ENCODE results near the gene JMJD4. TPM values are rescaled to one million over a fixed set of nuclear protein-coding genes. Genes with fewer than 3 reads are reported as not detected.

JMJD4 gene
- total and polyA plus RNA-seq, 2 of the 8 experiments (the other 6 are each of a cell fraction or from before 2014, with no cell fraction given): 13.2 to 23.3 TPM

DNA sequence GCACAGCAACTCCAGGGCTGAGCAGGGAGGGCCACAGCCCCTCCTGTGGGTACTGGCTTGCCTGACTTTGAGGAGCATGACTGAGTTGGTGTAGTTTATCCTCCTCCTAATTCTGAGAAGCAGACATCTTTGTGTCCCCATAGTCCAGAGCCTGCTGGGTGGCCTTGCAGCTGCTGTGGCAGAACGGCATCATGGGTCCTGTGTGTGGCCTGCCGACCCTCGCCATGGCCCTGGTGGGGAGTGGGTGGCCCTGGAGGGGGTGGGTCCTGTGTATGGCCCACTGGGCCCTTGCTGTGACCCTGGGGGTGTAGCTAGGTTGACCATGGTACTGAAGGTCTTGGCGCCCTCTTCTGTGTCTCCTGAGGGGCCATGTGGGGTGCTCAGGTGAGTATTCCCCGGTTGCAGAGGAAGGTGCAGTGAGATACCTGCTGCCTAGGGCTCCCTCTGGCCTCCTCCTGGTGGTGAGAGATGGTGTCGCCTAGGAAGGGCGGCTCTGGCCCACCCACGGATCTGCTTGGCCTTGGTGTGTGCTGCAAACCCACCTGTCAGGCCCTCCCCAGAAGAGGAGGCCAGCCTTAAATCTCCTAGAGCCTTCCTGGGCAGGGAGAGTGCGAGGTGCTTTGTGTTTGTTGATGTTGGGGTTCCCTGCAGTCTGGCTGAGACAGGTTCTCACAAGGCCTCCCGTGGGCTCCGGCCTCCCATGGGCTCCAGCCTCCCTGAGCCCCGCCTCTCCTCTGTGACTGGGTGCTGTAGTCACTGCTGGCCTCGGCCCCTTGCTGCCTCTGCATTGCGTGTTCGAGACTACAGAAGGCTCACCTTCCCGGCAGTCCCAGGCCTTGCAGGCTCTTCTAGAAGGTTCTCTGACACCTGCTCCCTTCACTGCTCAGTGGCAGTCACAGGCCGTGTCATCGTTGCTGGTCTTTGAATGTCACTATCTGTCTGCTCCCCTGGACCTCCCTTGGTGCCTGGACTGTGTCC is 7.9 kb upstream of the JMJD4 start:
- no peaks in the 10 kb centered on the region for H3K27me3 ChIP-seq (replicated peaks in 1 of 4; ENCODE audit: control insufficient read depth in 3 of 4, extremely low read depth in 1 of 4, insufficient read depth in 3 of 4, low read length in 3 of 4)
- H3K9me3 ChIP-seq (ENCODE audit: insufficient read depth in 2 of 2, low read depth in 1 of 2, low read length in 1 of 2): no peaks in the 10 kb centered on the region
- no peak overlapping the region for H3K14ac ChIP-seq (ENCODE audit: insufficient read length)
- no peak overlapping the region for H3K18ac ChIP-seq (ENCODE audit: extremely low read depth, low read length)
- H4K91ac ChIP-seq (replicated peaks; ENCODE audit: insufficient read length, low read length): no peak overlapping the region
- no peak overlapping the region for H2AK5ac ChIP-seq (ENCODE audit: low read depth, low read length)
- no peak overlapping the region for H2BK120ac ChIP-seq (replicated peaks; ENCODE audit: low read depth, low read length)
- H2BK5ac ChIP-seq (ENCODE audit: low read depth, low read length): no peak overlapping the region; the same call in 1 of the 2 replicates
- no peak overlapping the region for H2AFZ ChIP-seq (ENCODE audit: low read length)
- 94% methylated on average over 17 of the region's 18 CpGs; no CpG with 5 or more reads in 1 of the 2 experiments for WGBS, 2 experiments (ENCODE audit: extremely low coverage in 1 of 2, insufficient coverage in 1 of 2, insufficient read length in 1 of 2, insufficient replicate concordance in 2 of 2, low coverage in 1 of 2, low lambda C conversion rate in 2 of 2, missing lambda C conversion rate in 1 of 2)
- peaks cover 40% of the 10 kb centered on the region for H3K79me1 ChIP-seq (ENCODE audit: low read depth, low read length)
- H4K5ac ChIP-seq (ENCODE audit: insufficient read length, low read depth, low read length): no peak overlapping the region
- no peak for DNase-seq (ENCODE audit: low read depth in 1 of 2, low spot score in 2 of 2)
- peaks cover 0 to 82% of the 10 kb centered on the region in 2 experiments; a peak in 2 of 4 replicates for H3K79me2 ChIP-seq (ENCODE audit: control insufficient read depth in 1 of 2, insufficient read depth in 2 of 2, low read length in 2 of 2)
- peak in 2 of 3 experiments; percentile 43; a peak in 3 of 4 replicates for TF ChIP-seq CTCF (IDR thresholded peaks at IDR 0.05; ENCODE audit: control extremely low read depth in 1 of 3, insufficient read depth in 1 of 3, low read depth in 1 of 3, low read length in 3 of 3)
- peak in 1 of 2 experiments; percentile 12; a peak in 2 of 4 replicates for TF ChIP-seq RAD21 (IDR thresholded peaks at IDR 0.05 in 1 of 2, conservative IDR thresholded peaks at IDR 0.05 in 1 of 2; ENCODE audit: low read depth in 2 of 2, low read length in 2 of 2)
- no peak for TF ChIP-seq RFX5 (IDR thresholded peaks at IDR 0.05; ENCODE audit: borderline replicate concordance, low read depth, low read length)
- H2BK12ac ChIP-seq (ENCODE audit: low read depth, low read length): no peak overlapping the region
- no peak overlapping the region for H3K27ac ChIP-seq (ENCODE audit: low read depth, low read length)
- peaks cover 0 to 2% (median 1%) of the 10 kb centered on the region in 4 experiments; a peak in 4 of 8 replicates for H3K36me3 ChIP-seq (ENCODE audit: control insufficient read depth in 2 of 4, insufficient read depth in 4 of 4, low read length in 3 of 4)
- H3K4me1 ChIP-seq (replicated peaks in 1 of 4; ENCODE audit: control insufficient read depth in 3 of 4, insufficient read depth in 4 of 4, low read length in 3 of 4): peaks cover 0 to 4% (median 0%) of the 10 kb centered on the region in 4 experiments; a peak in 1 of 7 replicates
- no peak overlapping the region for H3K23ac ChIP-seq (ENCODE audit: insufficient read length)
- H2BK15ac ChIP-seq (ENCODE audit: low read length): no peak overlapping the region
- H3K56ac ChIP-seq (replicated peaks; ENCODE audit: insufficient read length, low read depth, low read length): no peak overlapping the region
- no peak overlapping the region for H2BK20ac ChIP-seq (ENCODE audit: low read length)
- no peak for FAIRE-seq
- no peak overlapping the region; the same call in 1 of the 2 replicates for H4K8ac ChIP-seq (ENCODE audit: extremely low read depth, insufficient read depth, low read length)
- H3K4ac ChIP-seq (replicated peaks; ENCODE audit: insufficient read length, low read depth, low read length): no peak overlapping the region
- H3K4me3 ChIP-seq (ENCODE audit: extremely low read depth in 1 of 4, insufficient read depth in 2 of 4, low read depth in 3 of 4, low read length in 4 of 4): no peak overlapping the region
- no peak overlapping the region for H3K9ac ChIP-seq (replicated peaks in 1 of 4; ENCODE audit: extremely low read depth in 1 of 4, low read depth in 3 of 4, low read length in 3 of 4)
- peaks cover 23 to 48% of the 10 kb centered on the region in 2 experiments for H4K20me1 ChIP-seq (replicated peaks in 1 of 2; ENCODE audit: control insufficient read depth in 1 of 2, insufficient read depth in 2 of 2, low read length in 2 of 2)
- ChIA-PET CTCF (ENCODE audit: partially characterized antibody) (interaction anchor here (0.6 to 2.6 kb wide), 9 partner anchors 9 to 1038 kb away, joined by 3 to 12 read pairs (median 4); no protein-coding TSS in a partner anchor), POLR2A (ENCODE audit: partially characterized antibody) (interaction anchor here (1.1 to 1.2 kb wide), 3 partner anchors 8 to 20 kb away, joined by 3 to 4 read pairs (median 4); partner anchors contain the start of genes JMJD4 and SNAP47)
- no peak overlapping the region for H3K4me2 ChIP-seq (ENCODE audit: insufficient read depth in 1 of 2, low read depth in 2 of 2, low read length in 2 of 2)
- no peaks in the 10 kb centered on the region for H3K23me2 ChIP-seq (ENCODE audit: low read depth, low read length)

Measured in H1 (cell line).